NCI-H524 treated with DMSO at 0.1 percent for 48 hours (cell line): ENCODE data around the gene CACNA1A.
"Not testable (repeated sequence)": the region's sequence is repeated elsewhere in the genome, so short reads cannot be mapped to it uniquely, and the experiment has no call there.

ENCODE experiments used
- DNase-seq: peaks from one replicate; lab custom pipeline; 2025; lab: John Stamatoyannopoulos, UW

The CACNA1A gene

DNA sequence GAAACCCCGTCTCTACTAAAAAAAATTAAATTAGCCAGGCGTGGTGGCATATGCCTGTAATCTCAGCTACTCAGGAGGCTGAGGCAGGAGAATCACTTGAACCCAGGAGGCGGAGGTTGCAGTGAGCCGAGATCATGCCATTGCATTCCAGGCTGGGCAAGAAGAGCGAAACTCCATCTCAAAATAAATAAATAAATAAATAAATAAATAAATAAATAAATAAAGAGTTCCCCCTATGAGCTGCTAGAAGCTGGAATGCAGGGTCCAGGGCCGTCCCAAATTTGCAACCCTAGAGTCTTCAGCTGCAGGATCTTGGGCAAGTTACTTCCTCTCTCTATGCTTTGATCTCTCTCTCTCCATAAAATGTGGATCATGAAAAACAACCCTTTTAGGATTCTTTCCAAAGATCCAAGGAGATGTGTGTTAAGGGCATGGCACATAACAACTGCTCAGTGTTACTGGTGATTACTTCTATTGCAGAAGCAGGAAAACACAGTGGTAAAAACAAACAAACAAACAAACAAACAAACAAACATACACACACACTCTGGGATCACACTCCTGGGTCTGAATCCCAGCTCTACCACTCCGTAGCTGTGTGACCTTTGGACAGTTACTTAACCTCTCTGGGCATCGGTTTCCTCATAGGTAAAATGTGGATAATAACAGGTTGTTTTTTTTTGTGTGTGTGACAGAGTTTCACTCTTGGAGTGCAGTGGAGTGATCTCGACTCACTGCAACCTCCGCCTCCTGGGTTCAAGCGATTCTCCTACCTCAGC is 78.8 kb downstream of the CACNA1A start:
- DNase-seq, result no peak

DNA sequence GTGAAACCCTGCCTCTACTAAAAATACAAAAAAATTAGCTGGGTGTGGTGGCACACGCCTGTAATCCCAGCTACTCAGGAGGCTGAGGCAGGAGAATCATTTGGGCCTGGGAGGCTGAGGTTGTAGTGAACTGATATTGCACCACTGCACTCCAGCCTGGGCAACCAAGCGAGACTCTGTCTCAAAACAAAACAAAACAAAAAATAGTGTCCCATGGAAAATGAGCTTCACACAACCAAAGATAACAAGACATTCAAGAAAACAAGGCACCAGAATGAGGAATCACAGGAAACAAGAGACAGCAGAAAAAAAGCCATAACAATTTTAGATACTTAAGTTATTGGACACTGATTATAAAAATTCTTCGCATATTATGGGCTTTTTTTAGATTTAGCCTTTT is 80.4 kb downstream of the CACNA1A start:
- not testable (repeated sequence) for DNase-seq

DNA sequence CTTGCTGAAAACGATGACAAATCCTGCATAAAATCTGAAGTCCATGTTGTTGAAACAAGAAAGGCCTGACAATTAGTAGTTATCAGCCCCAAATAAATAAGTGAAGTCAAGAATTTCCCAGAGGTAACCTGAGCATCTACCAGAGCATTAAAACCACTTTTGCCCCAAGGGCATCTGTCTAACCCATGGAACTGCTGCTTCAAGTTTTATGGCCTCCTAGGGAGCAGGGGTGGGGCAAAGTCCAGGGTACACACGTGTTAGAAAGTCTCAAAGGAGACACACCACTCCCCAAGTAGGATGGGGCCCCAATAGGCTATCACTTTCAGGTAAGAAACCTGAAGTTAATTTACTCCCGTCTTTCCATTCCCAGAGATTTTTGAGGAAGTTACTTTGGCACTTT is 81.1 kb downstream of the CACNA1A start:
- no peak for DNase-seq

DNA sequence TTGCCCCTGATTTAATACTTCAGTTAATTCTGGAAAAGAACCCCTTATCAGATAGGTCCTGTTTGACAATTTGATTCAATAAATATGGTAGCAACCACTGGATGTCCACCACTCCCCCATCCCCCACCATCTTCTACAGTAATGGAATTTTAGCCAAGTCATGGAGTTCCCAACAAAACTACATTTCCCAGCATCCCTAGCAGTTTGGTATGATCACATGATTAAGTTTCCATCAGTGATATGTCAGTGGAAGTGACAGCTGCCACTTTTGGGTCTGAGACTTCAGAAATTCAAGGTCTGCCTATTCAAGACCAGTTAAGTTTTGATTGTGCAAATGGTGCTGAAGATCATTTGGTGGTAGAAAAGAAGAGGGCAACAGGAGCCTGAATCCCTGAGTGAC is 85.5 kb downstream of the CACNA1A start:
- DNase-seq, result no peak

DNA sequence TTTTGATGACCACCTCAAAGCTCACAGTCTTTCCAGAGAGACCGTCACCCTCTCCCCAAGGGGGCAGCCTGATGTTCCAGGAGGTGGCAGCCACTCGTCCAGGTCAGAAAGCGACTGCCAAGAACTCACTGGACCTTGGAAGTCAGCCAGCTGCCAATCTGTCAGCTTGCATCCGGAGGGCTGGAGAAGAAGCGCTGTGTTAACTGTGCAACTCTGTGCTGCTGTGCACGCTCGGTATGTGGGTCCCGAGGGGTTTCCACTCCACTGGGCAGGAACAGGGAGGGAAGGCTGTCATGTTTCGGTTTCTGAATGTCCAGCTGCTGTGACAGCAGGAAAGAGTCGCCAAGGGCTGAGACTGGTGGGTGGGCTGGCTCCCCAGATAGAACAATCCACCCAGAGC is 89.2 kb downstream of the CACNA1A start:
- DNase-seq, result peak; percentile 28

DNA sequence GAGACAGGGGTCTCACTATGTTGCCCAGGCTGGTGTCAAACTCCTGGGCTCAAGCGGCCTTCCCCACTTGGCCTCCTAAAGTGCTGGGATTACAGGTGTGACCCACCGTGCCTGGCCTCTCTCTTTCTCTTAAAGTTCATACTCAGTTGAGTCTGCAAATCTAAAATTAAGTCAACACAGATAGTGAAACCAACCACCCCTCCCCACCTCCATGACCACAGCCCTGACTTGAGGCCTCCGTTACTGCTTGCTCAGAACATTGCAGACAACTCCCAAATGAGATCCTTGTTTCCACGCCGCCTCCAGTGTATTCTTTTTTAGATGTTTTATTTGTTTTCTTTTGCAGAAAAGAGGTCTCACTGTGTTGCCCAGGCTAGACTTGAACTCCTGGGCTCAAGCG is 94.4 kb downstream of the CACNA1A start:
- DNase-seq, result no peak

DNA sequence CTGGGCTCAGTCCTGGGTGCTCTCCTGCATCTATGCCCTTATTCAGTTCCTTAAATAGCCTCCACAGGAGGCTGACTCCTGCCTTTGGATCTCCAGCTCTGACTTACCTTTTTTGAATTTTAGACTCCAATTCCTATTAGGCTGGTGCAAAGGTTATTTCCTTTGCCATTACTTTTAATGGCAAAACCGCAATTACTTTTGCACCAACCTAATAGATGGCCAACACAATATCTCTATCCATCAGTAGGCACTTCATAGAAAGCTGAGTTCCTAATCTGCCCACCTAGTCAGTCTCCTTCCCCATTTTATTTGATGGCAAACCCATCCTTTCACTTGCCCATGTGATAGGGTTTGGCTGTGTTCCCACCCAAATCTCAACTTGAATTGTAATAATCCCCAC is 95.3 kb downstream of the CACNA1A start:
- no peak for DNase-seq

DNA sequence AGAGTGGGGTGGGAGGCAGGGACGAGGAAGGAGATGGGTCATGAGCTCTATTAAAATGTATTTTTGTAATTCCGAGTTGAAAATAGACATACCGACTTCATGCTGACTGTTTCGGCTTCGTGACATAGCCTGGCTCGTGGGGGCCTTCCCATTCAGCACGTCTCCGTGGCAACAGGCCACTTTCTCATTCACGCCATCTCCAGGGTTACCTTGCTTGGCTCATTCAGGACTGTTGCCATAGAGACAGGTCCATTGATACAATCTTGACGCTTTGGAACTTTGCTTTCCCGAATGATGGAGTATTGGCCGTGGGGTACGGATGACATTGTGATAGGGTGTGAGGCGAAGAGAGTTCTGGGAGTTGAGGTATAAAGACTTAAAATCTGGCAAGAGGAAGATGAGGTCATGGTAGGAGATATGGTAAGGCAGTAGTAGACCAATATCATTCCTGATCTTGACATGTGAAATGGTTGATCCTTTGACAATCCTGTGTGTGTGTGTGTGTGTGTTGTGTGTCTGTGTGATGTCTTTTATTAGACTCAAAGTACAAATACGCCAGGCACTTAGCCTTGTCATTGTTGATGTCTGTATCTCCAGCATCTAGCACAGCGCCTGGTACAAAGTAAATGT is 97.3 kb downstream of the CACNA1A start:
- DNase-seq, result no peak

DNA sequence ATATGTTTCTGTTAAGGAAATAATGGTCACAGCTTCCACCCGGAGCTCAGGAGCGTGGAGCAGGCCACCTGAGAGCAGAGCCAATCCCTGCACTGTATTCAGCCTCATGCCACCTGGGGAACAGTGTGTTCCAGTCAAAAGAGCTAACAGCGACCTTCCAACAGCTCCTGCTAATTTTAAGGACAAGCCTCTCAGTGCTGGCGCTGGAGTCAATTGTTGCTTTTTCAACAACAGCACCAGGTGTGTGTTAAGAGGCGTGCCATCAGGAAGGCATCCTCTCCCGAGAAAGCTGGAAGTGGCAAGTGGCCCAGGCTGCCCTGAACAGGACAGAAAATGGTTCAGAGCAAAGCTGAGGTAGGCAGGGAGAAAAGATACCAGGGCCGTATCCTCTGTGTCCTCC is 102.0 kb downstream of the CACNA1A start:
- DNase-seq, result no peak

DNA sequence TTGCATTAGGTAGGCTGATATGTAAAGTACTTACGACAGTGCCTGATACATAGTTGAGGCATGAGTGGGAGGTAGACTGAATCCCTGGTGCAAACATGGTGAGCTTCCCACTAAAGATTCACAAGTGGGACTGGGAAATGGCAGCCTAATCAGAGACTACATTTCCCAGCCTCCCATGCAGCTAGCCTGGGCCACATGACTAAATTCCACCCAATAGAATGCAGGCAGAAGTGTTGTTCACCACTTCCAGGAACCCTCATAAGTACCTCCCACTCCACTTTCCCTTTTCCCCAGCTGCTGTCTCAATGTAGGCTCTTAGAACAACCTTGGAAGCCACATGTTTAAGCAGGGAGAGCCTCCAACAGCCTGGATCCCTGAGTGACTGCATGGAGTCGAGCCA is 104.9 kb downstream of the CACNA1A start:
- peak; percentile 28 for DNase-seq

DNA sequence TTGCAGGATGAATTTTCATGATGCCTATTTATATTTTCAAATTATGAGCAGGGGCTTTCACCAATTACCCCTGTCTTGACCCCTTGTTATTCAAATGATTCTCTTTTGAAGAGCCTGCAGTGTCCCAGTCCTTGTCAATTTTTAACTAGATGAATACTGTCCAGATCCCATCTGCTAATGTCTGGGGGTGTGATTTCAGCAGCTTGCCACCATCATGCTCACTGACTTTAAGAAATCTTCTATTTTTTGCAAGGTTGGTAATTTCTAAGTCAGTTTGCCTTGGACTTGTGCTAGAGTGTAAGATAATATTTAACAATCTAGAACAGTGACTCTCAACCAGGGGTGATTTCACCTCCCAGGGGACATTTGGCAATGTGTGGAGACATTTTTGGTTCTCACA is 106.0 kb downstream of the CACNA1A start:
- DNase-seq, result no peak

DNA sequence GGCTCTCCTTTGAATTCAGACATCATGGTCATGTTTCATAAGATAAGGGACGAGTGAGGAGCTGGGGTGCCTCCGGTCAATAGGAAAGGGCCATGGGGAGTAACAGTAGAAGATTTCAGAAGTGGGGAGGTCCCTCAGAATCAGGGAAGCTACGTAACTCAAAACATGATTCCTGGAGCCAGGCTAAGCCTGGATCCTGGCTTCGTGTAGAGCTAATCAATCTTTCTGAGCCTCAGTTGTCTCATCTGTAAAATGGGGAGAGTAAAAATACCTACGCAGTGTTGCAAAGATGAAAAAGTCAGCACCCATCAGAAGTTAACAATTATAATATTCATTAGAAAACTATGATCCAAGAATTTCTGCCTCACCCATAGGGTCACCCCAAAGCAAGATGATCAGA is 106.5 kb downstream of the CACNA1A start:
- no peak for DNase-seq

DNA sequence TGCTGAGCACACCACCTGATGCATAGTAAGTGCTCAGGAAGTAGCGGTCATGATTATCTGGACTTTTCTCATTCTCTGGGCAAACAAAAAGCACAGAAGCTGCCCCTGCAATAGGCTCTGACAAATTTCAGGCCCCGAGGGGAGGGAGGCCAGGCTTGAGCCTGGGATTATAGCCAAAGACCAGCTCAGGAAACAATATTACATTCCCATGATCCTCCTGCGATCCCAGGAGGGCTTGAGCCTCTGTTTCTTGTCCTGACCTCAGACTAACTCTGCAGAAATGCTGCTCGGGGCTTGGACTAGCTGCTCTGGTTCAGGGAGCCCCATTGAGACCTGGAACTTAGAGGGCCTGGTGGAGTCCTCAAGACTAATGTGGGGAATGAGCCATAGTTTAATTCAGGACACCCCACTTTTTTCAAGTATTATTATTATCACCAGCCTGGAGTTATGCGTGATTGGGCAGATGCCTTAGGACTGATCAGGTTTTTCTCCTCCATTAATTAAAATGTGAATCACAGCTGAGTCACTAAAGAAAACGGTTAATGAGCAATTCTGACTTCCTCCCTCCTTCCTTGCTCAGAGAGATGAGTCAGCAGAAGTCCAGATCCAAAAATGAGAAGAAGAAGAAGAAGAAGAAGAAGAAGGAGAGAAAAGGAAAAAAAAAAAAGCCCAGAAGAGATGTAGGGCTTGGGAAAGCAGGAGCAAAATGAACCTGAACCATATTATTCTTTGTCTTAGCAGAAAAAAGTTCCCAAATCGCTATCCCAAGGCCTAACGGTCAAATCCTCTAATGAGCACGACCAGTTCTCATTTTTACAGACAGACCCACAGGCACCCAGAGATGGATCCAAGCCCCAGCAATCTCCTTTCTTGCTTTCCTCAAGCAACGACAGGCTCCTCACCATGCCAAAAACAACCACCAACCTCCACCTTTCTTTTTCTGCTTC is 107.2 kb downstream of the CACNA1A start:
- DNase-seq, result no peak

DNA sequence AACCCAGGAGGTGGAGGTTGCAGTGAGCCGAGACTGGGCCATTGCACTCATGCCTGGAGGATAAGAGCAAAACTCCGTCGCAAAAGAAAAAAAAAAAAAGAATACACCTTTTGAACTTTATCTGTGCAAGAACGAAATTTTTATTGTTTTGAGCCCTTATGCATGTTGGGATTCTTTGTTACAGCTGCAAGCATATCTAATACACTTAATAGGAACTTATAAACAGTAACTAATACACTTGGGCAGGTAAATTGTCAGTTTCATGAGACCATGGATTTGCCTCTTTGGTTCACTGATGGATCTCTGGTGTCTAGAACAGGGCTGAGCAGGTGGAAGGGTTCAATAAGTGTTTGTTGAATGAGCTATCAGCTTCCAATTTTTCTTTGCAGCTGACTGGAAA is 108.1 kb downstream of the CACNA1A start:
- no peak for DNase-seq

DNA sequence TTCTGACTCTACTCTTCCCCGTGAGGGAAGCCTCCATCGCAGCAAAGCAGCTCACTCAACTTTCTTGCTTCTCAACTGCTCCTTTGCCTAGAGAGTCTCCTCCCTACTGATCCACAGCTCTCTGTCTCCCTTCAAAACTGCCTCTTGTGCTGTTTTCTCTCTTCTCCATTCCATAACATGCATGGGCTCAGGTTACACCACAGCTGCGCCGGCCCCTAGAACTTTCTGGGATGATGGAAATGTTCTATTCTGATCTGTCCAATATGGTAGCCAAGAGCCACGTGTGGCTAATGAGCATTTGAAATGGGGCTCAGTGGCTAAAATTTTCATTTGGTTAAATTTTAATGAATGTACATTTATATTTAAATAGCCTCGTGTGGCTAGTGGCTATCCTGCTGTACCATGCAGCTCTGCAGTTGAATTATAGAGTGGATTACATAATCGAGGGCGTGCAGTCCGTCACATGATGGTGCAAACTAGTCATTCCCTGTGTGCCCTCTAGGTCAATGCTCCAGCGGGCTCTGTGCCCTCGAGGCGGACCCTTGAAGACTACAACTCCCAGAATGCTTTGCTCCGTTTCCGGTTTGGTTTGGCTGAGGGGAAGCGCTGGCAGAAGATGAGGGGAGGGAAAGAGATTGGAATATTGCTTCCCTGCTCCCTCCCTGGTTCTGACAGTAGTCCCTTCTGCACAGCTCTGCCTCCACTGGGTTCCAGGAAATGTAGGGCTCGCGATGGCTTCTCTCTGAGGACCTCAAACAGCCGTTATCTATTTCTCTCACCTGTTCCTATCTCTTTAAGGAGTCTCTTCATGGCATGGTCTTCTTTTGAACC is 109.8 kb downstream of the CACNA1A start:
- peak; percentile 9 for DNase-seq

DNA sequence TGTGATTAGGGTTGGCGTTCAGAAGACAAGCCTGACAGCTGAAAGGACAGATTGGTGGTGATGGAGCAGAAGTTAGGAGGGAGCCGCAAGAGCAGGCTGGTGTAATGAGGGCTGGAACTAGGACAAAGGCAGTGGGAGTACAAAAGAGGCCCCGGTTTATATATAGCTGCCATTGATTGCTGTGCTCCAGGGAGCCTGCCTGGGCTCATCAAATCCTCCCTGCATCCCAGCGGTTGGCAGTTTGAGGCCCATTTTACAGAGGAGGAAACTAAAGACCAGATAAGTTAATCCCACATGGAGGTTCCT is 123.7 kb downstream of the CACNA1A start:
- DNase-seq, result no peak

DNA sequence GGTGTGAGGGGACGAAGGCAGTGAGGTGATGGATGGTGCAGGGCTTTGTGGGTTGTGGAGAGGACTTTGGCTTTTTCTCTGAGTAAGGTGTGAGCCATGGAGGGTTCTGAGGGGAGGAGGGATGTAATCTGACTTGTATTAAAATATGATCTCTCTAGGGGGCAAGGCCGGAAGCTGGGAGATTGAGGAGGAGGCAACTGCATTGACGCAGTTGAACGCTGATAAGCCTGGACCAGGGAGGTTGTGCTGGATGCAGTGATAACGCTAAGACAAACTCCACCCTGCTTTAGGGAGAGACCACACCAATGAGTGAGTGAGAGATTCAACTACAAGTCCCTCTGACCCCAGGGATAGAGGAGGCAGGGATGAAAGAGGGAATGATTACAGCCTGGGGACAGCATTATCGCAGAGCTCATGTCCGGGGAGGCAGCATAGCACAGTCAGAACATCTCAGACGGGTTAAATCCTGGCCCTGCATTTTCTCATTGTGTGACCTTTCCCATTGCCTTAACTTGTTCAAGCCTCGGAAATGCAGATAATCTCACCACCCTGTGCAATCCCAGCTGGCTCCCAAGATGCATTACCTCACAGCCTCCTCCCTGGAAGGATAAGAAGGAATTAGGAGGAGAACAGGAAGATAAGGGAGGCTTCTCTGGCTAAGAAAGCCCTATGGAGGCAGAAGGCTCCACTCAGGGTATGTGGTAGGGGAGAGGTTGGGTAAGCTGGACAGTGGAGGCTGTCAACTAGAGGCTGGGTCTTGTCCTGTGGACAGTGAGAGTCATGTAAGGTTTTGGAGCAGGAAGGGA is 124.2 kb downstream of the CACNA1A start:
- no peak for DNase-seq

DNA sequence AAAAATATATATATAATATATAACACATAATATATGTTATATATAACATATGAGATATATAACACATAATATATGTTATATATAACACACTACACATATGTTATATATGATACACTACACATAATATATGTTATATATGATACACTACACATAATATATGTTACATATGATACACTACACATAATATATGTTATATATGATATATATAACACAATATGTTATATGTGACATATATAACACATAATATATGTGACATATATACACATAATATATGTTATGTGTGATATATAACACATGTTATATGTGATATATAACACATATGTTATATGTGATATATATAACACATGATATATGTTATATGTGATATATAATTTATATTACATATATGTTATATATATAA is 129.7 kb downstream of the CACNA1A start:
- DNase-seq, result no peak

DNA sequence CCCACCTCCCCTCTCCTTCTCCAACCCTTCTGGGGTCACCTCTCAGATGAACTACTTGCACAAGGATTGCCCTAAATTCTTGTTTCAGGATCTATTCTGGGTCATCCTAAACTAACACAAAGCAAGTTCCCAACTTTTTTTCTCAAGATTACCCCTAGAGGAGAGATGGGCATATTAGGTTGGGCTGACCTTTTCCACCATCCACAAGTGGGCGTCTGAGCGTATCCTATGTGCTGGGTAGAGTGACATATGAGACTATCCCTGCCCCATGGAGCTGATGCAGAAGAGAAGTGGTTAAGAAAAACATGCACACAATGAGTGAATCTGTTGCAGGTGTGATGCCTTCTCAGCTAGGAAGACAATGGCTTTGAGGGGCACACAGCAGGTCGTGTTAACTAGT is 132.7 kb downstream of the CACNA1A start:
- no peak for DNase-seq

DNA sequence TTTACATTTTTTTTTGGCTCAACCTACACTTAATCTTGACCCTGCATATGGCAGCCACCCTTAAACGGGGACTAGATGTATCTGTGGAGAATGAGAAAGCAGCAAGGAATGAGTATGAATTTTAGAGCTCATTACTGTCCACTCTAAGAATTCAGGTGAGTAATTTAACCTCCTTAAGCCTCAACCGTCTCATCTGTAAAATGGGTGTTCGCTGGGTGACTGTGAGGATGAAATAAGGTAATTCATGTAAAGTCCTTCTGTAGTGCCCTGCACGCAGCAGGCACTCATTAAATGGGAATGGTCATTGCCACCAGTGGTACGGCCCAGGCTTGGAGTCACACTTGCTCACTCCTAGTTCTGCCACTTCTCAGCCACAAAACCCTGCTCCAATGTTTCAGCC is 135.3 kb downstream of the CACNA1A start:
- no peak for DNase-seq

DNA sequence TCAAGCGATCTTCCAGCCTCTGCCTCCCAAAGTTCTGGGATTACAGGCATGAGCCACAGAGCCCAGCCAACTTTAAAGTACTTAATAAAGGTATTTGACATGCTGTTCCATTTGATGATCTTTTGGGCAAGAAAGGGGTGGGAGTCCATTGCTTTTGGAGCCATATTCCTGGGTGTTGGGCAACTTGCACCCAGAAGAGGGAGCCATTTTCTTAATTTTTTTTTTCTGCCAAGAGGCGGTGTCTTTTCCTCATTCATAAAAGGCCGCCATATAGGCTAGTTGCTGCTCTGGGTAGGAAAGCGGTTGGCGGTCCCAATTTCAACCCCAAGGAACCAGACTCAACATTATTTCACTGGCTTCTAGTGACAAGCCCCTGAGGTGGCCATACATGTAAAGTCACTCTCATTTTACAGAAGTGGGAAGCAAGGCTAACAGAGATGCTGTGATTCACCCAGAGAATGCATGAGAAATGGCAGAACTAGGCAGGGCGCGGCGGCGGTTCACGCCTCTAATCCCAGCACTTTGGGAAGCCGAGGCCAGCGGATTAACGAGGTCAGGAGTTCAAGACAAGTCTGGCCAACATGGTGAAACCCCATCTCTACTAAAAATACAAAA is 139.6 kb downstream of the CACNA1A start:
- no peak for DNase-seq
